Measurements from ENCODE around the gene CUL2.

DNA sequence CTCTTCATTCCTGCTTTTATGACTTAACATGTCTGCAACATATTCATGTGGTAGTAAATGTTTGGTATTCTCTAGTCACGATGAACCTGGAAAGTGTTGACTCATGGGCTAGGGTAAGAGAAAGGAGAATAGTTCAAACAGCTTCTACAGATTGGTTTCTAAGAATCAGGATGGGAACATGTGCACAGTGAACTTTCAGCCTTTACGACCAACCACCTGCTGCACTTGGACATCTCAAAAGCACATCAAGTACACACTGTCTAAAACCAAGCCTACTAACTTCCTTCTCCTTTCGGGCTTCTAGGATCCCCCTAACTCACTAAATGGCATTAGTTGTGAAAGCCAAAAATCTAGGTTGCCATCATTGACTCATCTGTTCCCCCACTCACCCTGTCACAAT is 85.5 kb downstream of the CUL2 start:
- TF ChIP-seq, protein P1, sequence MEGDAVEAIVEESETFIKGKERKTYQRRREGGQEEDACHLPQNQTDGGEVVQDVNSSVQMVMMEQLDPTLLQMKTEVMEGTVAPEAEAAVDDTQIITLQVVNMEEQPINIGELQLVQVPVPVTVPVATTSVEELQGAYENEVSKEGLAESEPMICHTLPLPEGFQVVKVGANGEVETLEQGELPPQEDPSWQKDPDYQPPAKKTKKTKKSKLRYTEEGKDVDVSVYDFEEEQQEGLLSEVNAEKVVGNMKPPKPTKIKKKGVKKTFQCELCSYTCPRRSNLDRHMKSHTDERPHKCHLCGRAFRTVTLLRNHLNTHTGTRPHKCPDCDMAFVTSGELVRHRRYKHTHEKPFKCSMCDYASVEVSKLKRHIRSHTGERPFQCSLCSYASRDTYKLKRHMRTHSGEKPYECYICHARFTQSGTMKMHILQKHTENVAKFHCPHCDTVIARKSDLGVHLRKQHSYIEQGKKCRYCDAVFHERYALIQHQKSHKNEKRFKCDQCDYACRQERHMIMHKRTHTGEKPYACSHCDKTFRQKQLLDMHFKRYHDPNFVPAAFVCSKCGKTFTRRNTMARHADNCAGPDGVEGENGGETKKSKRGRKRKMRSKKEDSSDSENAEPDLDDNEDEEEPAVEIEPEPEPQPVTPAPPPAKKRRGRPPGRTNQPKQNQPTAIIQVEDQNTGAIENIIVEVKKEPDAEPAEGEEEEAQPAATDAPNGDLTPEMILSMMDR (IDR thresholded peaks at IDR 0.05) = no peak
- no peak for TF ChIP-seq POLR2A (IDR thresholded peaks at IDR 0.05)
